Measurements from ENCODE around the gene CTPS1.

CTPS1 gene

GRCh38 chr1:40969445-40969844, 10.1 kb upstream of the CTPS1 start:
- no peak for DNase-seq (ENCODE audit: low read depth)

DNA sequence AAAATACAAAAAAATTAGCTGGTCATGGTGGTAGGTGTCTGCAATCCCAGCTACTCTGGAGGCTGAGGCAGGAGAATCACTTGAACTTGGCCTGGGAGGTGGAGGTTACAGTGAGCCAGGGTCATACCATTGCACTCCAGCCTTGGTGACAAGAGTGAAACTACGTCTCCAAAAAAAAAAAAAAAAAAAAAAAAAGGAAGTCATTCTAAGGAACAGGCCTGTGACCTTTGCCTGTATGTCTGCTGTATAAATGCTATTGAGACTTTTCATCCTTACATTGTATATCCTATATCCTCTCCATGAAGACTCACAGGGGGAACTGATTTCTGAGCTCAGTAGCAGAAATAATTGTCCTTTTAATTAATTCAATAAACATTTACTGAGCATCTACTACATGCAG, 7.5 kb upstream of the CTPS1 start:
- DNase-seq (ENCODE audit: low read depth): no peak

GRCh38 chr1:40973912-40974311, 5.6 kb upstream of the CTPS1 start:
- no peak for DNase-seq (ENCODE audit: low read depth)

DNA sequence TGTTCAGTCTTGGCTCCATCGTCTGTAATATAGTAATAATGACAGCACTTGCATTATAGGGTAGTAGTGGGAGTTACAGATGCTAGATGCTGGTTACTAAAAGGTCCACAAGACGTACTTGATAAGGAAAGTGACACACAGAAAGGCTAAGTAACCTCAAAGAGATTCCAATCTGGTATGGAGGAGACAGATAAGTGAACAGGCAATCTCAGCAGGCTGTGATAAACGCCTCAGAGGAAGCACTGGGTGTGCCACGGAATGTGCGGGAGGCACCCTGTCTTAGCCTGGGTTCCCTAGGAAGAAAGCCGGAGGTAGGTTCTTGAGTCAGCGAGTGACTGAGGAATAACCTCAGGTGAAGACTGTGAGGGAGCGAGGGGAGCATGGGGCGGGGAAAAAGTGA, 4.6 kb upstream of the CTPS1 start:
- no peak for DNase-seq (ENCODE audit: low read depth)

- DNase-seq (ENCODE audit: low read depth): no peak
Observed at GRCh38 chr1:40976952-40977690, 2.4 kb upstream of the CTPS1 start.

- no peak for DNase-seq (ENCODE audit: low read depth)
Observed at GRCh38 chr1:40977716-40978115, 1.8 kb upstream of the CTPS1 start.

- DNase-seq (ENCODE audit: low read depth): no peak
Observed at GRCh38 chr1:40978886-40979240, 633 bp upstream of the CTPS1 start.

- DNase-seq (ENCODE audit: low read depth): no peak
Observed at GRCh38 chr1:40980068-40980452, 564 bp downstream of the CTPS1 start.

DNA sequence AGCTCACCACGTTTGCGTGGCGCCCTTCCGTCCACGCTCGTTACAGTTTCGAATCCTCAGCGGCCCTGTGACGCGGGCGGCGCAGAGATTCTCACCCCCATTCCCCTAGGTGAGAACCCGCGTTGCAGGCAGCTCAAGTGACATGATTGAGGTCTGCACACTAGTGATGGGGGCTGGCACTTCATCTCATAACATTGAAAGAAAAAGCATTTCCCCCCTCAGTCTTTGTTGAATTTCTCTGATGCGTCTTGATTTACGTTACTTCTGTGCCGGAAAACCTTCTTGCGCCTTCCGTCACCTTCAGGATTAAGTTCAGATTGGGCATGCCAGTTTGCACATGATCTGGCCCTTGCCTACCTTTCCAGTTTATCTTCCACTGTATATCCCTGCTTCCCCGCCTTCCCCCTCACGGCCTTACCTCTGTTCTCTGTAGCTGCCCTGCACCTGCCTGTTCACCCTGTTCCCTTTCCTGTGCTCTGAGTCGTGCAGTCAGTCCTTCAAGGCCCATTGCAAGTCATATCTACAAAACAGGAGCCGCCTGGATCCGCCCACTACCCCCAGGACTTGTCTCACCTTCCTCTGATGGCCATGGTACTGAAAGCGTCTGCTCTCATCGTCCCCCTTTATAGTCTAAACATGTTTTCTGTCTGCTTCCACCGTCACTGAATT, 1.1 kb downstream of the CTPS1 start:
- DNase-seq (ENCODE audit: low read depth): no peak

GRCh38 chr1:40981691-40982448, 2.4 kb downstream of the CTPS1 start:
- no peak for DNase-seq (ENCODE audit: low read depth)

- DNase-seq (ENCODE audit: low read depth): no peak
Observed at GRCh38 chr1:40982721-40983120, 3.2 kb downstream of the CTPS1 start.

DNA sequence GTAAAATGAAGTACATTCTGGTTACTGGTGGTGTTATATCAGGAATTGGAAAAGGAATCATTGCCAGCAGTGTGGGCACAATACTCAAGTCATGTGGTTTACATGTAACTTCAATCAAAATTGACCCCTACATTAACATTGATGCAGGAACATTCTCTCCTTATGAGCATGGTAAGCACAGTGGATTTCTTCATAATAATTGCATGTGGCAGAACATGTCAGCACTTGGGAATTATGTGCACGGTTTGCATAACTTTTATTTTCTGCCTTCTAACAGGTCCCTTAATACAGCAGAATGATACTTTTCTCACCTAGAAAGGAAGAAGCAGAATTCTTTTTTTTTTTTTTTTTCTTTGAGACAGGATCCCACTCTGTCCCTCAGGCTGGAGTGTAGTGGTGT, 3.8 kb downstream of the CTPS1 start:
- DNase-seq (ENCODE audit: low read depth): no peak

- no peak for DNase-seq (ENCODE audit: low read depth)
Observed at GRCh38 chr1:40984066-40984465, 4.6 kb downstream of the CTPS1 start.

DNA sequence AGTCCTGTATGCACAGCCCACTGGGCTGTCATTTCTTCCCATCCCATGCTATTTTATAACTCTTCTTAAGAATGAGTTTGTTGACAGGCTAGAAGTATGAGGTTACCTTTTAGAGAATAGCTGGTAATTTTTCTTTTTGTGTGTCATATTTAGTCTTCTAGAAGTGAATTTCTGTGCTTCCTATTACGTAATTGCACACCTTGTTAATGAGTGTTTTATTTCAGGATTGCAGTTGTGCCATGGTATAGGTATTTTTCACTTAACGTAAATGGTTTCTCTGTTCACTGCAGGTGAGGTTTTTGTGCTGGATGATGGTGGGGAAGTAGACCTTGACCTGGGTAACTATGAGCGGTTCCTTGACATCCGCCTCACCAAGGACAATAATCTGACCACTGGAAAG, 5.0 kb downstream of the CTPS1 start:
- no peak for DNase-seq (ENCODE audit: low read depth)

DNA sequence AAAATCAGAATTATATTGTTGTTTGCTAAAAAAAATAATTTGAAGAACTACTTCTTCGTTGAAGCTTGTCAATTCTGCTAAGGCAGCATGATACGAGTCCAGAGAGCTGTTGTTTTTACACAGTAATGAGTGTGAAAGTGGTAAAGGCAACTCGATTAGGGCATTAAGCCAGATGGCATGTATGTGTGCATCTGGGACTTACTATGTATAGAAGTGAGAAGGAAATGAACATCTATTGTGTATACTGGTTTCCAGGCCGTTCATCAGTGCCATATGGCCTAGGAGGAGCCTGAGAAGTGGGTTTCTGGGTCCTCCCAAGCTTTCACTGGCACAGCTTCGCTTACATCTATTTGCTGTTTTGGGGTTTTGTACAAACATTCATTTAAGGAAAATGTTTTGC, 5.7 kb downstream of the CTPS1 start:
- DNase-seq (ENCODE audit: low read depth): no peak

DNA sequence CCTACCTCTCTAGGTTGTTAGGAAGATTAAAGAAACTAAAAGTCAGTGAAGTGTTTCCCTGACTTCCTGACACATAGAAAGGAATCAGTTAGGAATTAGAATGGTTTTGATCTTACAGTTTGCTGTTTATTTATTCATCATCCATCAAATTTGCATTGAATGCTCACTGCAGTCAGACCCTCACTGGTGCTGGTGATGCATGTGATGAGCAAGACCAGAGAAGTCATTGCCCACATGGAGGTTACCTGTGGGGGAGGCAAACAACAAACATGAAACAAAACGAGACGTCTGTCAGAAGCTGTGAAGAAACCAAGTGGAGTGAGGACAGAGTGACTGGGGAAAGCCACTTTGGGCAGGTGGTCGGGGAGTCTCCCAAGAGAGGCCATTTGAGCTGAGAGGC, 6.4 kb downstream of the CTPS1 start:
- no peak for DNase-seq (ENCODE audit: low read depth)

DNA sequence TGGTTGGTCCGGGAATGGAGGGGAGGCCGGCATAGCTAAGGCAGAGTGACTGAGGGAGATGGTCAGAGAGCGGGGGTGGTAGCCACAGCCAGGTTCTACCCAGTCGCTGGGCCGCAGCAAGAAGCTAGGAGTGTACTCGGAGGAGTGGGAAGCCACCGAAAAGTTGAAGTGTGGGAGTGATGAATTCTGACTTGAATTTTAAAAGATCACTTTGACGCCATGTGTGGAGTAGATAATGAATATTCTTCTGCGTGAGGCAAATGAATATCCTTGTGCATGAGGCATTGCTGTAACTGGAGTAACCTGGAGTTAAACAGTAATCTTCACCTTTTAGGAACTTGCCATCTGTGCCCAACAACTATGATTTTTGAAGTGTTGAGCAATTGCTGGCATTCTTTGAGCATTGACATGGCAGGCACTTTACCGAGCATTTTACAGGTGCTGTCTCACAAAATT, 6.9 kb downstream of the CTPS1 start:
- DNase-seq (ENCODE audit: low read depth): no peak

DNA sequence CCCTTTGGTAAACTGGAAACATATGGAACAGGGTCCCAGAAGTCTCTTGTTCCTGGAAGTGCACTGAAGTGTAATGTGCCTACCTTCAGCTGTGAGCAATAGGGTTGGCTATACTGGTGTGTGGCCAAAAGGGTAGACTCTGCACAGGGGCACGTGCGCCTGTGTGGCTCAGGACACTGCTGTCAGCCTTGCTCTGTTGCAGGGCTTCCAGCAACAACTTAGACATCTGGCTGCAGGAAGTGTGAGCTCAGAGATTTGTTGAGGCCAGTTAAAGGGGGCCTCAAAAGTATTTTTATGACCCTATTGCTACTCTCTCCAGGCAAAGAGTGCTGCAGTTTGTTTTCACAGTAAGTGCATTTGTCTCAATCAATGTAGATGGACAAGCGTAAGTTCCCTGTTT, 7.5 kb downstream of the CTPS1 start:
- no peak for DNase-seq (ENCODE audit: low read depth)

GRCh38 chr1:40987439-40988276, 8.2 kb downstream of the CTPS1 start:
- no peak for DNase-seq (ENCODE audit: low read depth)

GRCh38 chr1:40988280-40988679, 8.8 kb downstream of the CTPS1 start:
- no peak for DNase-seq (ENCODE audit: low read depth)

DNA sequence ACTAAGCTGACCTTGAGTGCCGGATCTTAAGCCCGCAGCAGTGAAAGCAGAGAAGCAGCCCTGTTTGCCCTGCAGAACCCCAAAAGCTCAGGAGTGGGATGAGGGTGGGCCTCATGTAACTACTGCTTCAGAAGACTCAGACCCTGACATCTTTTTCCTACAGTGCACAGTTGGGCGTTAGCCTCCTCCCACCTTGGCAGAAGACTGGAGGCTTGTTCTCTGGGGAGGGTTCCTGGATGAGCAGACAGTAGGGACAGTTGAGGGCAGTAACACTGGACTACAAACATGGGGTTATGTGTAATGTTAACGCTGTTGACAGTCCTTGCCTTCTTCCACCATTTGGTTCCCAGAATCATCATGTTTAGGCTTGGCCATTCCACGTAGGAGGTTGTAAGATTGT, 9.6 kb downstream of the CTPS1 start:
- DNase-seq (ENCODE audit: low read depth): no peak

DNA sequence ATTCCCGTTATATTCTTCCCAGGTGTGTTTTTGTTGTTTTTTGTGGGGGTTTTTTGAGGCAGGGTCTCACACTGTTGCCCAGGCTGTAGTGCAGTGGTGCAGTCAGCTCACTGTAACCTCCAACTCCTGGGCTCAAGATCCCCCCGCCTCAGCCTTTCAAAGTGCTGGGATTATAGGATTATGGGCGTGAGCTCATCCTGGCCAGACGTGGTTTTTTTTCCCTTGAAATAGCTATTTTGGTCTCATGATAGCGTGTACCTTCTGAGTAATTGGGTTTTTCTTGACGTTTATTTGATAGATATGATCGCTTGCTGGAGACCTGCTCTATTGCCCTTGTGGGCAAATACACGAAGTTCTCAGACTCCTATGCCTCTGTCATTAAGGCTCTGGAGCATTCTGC, 17.6 kb downstream of the CTPS1 start:
- no peak for DNase-seq (ENCODE audit: low read depth)

All from GM04504 (cell line).